Lung (tissue), 12 donors: ENCODE measurements around the gene CNTNAP2. TPM values are rescaled to one million over a fixed set of nuclear protein-coding genes. Genes with fewer than 3 reads are reported as not detected.

Source experiments
- ATAC-seq: fragments of 200-7000 bp; cut with Tn5 transposase; one replicate; pipeline ENCODE4 v1.9.1; 2020; ENCODE audit warnings: moderate number of reproducible peaks; ENCODE audit not compliant: insufficient read depth, low FRiP score
- DNase-seq, 3 donors: peaks; one replicate each; pipeline ENCODE4 v3.0.0-alpha.2; 2013 to 2017
- H3K27ac ChIP-seq, 2 donors: one replicate each; pipeline ENCODE4 v1.5.1; 2013; ENCODE audit warnings: mild to moderate bottlenecking in 2 of 2, moderate library complexity in 2 of 2, control low read depth in 1 of 2, inconsistent platforms in 1 of 2, low read depth in 1 of 2, low read length in 1 of 2
- H3K27me3 ChIP-seq, 3 donors: one replicate each; pipeline ENCODE4 v1.5.1; 2013; ENCODE audit warnings: low read length in 2 of 3; ENCODE audit not compliant: control insufficient read depth in 3 of 3, insufficient read depth in 3 of 3
- H3K36me3 ChIP-seq, 4 donors: one replicate each; pipeline ENCODE4 v1.5.1; 2013; ENCODE audit warnings: low read length in 4 of 4, mild to moderate bottlenecking in 1 of 4, moderate library complexity in 1 of 4; ENCODE audit not compliant: control insufficient read depth in 4 of 4, insufficient read depth in 4 of 4
- H3K4me1 ChIP-seq, 5 donors: one replicate each; pipeline ENCODE4 v1.5.1; 2013; ENCODE audit warnings: low read length in 5 of 5, mild to moderate bottlenecking in 2 of 5, moderate library complexity in 1 of 5; ENCODE audit not compliant: control insufficient read depth in 5 of 5, insufficient read depth in 5 of 5
- H3K4me3 ChIP-seq: one replicate; pipeline ENCODE4 v1.5.1; 2013; ENCODE audit warnings: mild to moderate bottlenecking, control low read depth, moderate library complexity
- H3K9ac ChIP-seq, 2 donors: one replicate each; pipeline ENCODE4 v1.5.1; 2013; ENCODE audit warnings: low read length in 2 of 2, control low read depth in 1 of 2; ENCODE audit not compliant: insufficient read depth in 1 of 2
- H3K9me3 ChIP-seq, 4 donors: one replicate each; pipeline ENCODE4 v1.5.1; 2013; ENCODE audit warnings: low read length in 3 of 4, mild to moderate bottlenecking in 1 of 4, moderate library complexity in 1 of 4; ENCODE audit not compliant: control insufficient read depth in 4 of 4, insufficient read depth in 3 of 4
- CTCF ChIP-seq: IDR thresholded peaks from 2 replicates; pipeline ENCODE4 v1.5.1; 2012; ENCODE audit warnings: mild to moderate bottlenecking; ENCODE audit errors: control extremely low read depth, extremely low read depth
- WGBS, 2 donors: extraction: QIAGEN DNeasy Blood & Tissue Kit; methylation state at CpG; one replicate each; pipeline ENCODE4 v1.1.7; 2013; 5-methylcytosine and 5-hydroxymethylcytosine counted together
- polyA plus RNA-seq, 2 donors: library from polyadenylated mRNA; stranded (reverse); fragments of 200-250 nt; gene quantifications; one replicate each; pipeline ENCODE4 v1.2.1, GENCODE V29; 2013
- total RNA-seq, 2 donors: library from RNA; depleted of rRNA in 1 of 2; stranded (reverse); fragments of >200 nt in 1 of 2; gene quantifications; one replicate each; pipeline ENCODE4 v1.2.1, GENCODE V29; 2014 to 2021
- donor health status: control.
- donor health status: control.
- donor health status: Bipolar disorder and iron deficiency.
- donor health status: healthy.
- donor health status: DM: yes; HTN: yes; CAD: no.

The CNTNAP2 gene
- total and polyA plus RNA-seq, 4 donors = 0.18 to 45.3 (median 0.52) TPM

DNA sequence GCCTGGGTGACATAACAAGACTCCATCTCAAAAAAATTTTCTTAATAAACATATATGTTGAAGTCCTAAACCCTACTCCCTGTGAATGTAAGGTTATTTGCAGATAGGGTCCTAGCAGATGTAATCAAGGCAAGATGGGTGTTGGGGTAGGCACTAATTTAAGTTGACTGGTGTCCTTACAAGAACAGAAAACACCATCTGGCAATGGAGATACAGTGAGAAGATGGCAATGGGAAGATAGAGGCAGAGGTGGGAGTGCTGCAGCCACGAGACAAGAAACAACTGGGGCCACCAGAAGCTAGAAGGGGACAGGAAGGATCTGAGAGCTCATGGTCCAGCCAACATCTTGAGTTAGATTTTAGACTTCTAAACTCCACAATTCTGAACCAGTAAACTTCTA is 606.4 kb downstream of the CNTNAP2 start:
- 61 to 78% methylated on average over 1 of the region's 1 CpG for WGBS, 2 donors
- Histone ChIP-seq H3K27ac (no peak overlapping the region), H3K9me3 (no peaks in the 10 kb centered on the region), H3K9ac (no peak overlapping the region), H3K36me3 (no peaks in the 10 kb centered on the region), H3K27me3 (no peaks in the 10 kb centered on the region), H3K4me3 (no peak overlapping the region), H3K4me1 (no peaks in the 10 kb centered on the region)
- TF ChIP-seq CTCF = no peak
- no peak for ATAC-seq
- no peak for DNase-seq

GRCh38 chr7:146725520-146725919 is 608.9 kb downstream of the CNTNAP2 start:
- H3K27ac ChIP-seq = no peak overlapping the region
- no peaks in the 10 kb centered on the region for H3K9me3 ChIP-seq
- 78 to 89% methylated on average over 3 of the region's 3 CpGs for WGBS, 2 donors
- H3K36me3 ChIP-seq = no peaks in the 10 kb centered on the region
- H3K9ac ChIP-seq = no peak overlapping the region
- no peaks in the 10 kb centered on the region for H3K27me3 ChIP-seq
- DNase-seq = no peak
- no peak for ATAC-seq
- no peak overlapping the region for H3K4me3 ChIP-seq
- TF ChIP-seq CTCF = no peak
- no peaks in the 10 kb centered on the region for H3K4me1 ChIP-seq

DNA sequence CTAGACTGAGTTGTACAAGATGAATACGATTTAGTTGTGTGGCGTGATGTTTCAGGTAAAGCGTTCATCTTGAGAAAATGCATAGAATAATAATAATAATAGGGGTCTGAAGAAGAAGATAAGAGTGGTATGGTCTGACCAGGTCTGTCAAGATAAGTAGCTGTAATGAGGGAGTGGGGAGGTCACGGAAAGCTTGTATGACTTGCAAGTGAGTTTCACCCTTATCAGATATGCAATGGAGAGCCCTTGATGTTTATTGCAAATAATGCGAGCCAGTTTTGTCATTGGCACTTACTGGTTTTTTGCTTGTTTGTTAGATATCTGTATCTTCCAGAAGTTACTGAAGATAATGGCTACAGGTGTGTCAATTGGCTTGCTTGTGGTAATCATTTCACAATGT is 611.5 kb downstream of the CNTNAP2 start:
- no peak overlapping the region for H3K9ac ChIP-seq
- no peaks in the 10 kb centered on the region for H3K27me3 ChIP-seq
- ATAC-seq = no peak
- H3K4me3 ChIP-seq = no peak overlapping the region
- no peaks in the 10 kb centered on the region for H3K36me3 ChIP-seq
- H3K4me1 ChIP-seq = no peaks in the 10 kb centered on the region
- H3K9me3 ChIP-seq = peaks cover 0 to 2% (median 0%) of the 10 kb centered on the region in 4 donors
- TF ChIP-seq CTCF = no peak
- H3K27ac ChIP-seq = no peak overlapping the region
- no peak for DNase-seq
- 84 to 92% methylated on average over 5 of the region's 5 CpGs for WGBS, 2 donors

DNA sequence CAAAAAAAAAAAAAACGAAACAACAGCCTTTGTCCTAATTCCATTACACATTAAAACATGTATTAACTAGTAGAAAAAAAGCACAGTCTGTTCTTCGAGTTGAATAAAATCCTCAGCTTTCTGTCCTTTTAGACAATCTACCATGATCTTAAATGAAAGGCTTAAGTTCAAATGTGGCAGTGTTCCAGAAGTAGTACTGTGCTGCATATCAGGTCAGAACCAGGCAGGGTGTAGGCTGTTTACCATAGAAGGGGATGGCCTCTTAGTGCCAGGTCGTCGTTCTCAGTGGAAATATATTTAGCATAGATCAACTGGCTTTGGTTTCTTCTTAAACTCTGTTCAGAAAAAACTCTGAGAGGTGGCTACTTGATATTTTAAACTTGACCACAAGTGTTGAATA is 612.0 kb downstream of the CNTNAP2 start:
- Histone ChIP-seq H3K4me1 (no peaks in the 10 kb centered on the region), H3K36me3 (no peaks in the 10 kb centered on the region)
- no peak for TF ChIP-seq CTCF

More for the DNA sequence above, 612.0 kb downstream of the CNTNAP2 start:
- no peak overlapping the region for H3K27ac ChIP-seq
- H3K27me3 ChIP-seq = no peaks in the 10 kb centered on the region
- WGBS, 2 donors = 62 to 76% methylated on average over 4 of the region's 4 CpGs
- H3K9ac ChIP-seq = no peak overlapping the region
- ATAC-seq (no peak), DNase-seq (no peak)
- H3K4me3 ChIP-seq = no peak overlapping the region
- H3K9me3 ChIP-seq = peaks cover 0 to 2% (median 0%) of the 10 kb centered on the region in 4 donors
